GM15510 (cell line): ENCODE data around the gene TAS2R38.

Experiments used
- POLR2A ChIP-seq: IDR thresholded peaks from 3 replicates; pipeline ENCODE4 v1.6.1; 2011; ENCODE audit warnings: borderline replicate concordance; ENCODE audit not compliant: insufficient read length; ENCODE audit errors: extremely low read depth

Gene TAS2R38

GRCh38 chr7:141990011-141990725 lies 16.6 kb upstream of the TAS2R38 start:
- TF ChIP-seq POLR2A, result no peak

DNA sequence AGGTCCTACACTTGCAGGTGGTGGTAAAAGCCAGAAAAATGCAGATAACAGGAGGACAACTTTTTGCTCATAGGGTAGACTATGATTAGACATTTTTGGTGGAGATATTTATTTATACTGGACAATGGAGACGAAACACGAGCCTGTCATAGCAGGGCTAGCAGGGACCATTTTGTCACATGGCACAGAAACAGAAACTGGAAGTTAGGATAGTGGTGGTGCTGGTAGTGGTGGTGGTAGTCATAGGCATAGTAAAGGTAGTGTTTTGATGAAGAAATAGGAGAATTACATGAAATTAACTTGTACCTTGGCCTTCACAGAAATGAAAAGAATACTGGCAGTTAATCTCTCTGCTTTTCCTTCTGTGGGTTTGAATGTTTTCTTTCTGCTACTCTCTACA lies 13.3 kb upstream of the TAS2R38 start:
- no peak for TF ChIP-seq POLR2A

DNA sequence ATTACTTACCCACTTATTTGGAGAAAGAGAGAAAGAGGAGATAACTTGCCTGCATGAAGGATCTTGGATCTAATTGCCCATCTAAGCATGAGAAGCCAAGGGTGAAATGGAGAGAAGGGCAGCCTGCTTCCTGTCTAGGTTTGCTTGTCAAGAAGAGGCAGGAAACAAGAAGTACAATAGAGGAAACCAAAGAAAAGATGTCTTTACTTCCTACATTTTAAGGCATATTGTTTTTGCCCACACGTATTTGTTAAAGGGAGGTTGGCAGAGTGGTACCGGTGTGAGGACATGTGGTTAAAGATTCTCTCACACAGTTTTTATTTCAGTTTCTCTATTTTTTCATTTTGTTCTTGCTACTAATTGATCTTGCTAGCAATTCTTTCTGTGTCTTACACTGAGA lies 6.0 kb upstream of the TAS2R38 start:
- no peak for TF ChIP-seq POLR2A

DNA sequence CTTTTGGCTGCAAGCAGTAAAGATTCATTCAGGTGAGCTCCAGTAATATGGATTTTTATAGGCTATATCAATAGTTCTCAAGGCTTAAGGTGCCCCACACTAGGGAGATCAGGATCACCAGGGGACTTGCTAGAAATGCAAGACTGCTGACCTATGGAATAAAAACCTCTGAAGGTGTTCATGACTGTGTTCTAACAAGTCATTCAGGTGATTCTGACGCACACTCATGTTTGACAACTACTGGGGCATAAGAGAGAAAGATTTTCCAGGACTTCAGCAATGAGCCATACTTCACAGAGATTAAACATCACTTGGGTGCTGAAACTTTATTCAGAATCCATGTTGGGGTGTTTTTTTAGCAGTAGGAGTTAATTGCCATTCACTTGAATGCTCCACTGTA lies 4.8 kb upstream of the TAS2R38 start:
- TF ChIP-seq POLR2A, result no peak

DNA sequence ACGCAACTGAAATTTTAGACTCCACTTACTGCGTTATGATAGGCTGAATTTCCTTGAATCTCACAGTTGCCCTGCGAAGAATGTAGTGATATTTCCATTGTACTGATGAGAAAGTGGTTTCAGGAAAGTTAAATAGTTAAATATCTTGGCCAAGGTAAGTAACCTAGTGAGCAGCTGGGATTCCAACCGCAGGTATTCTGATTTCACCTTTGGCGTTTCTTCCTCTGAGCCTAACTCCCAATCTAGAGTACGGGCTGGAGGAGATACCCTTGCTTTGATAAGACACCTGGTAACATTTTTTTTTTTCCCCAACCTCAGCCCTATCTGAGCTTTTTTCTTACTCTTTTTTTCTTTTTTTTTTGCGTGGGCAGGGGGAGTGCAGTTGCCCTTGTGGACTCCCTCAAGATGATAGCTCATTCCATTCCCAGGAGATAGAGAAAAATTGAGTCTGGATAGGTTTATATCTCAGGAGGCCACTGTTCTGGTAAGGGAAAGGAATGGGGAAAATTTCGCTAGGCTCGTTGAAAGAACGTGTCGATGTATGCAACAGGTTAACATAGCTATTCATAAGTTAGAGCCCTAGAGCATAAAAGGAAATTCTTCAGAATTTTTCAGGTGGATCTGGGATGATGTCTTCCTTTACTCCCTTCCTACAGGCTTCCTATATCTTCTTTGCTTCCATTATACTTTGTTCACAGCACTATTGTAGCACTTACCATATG lies 3.1 kb upstream of the TAS2R38 start:
- no peak for TF ChIP-seq POLR2A

DNA sequence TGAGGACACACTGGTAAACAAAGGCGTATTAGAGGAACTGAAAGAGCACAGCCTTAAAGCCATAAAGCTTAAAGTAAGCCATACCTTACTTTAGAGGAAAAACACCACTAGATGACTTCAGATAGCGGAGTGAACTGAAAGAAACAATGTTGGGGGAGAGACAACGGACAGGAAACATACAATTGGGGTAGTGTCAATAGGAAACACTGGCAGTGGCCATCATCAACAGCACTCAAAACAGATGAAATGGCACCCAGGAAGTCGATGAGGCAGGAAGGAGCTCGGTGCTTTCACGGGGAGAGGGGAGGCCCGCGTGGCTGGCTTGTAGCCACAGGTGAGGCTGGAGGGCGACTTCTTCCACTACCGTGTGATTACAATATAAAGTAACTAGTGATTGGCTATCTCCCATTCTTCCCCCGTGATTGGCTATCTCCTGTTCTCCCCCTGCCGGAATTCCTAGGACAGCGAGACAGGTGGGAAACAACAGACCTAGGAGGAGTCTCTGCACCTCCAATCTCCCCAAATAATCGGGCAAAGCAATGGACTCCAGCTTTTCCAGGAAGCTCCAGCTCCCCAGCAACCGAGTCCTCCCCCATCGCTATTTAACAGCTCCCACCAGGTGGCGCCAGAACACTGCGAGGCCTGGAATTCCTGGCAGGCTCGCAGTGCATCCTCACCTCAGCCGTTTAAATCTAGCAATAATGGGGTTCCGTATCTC lies 2.4 kb upstream of the TAS2R38 start:
- TF ChIP-seq POLR2A, result no peak

DNA sequence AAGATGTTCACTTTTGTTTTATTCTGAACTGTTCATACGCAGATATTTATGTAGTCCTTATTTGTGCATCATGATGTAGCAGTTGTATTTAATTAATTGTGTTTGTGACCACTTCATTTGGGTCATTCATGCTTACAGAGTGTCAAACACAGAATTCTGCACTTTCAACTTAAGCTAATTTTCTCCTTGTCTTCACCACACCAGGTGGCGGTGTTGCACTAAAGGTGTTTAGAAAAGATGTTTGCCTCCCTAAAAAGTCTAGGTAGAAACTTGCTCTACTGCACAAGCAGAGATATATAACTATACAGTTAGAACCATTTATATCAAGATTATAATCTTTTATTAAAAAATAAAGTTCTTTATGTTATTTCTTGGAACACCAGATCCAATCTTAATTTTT lies 1.3 kb upstream of the TAS2R38 start:
- TF ChIP-seq POLR2A, result no peak

- no peak for TF ChIP-seq POLR2A
Measured at GRCh38 chr7:141960687-141961422, 12.7 kb downstream of the TAS2R38 start.

DNA sequence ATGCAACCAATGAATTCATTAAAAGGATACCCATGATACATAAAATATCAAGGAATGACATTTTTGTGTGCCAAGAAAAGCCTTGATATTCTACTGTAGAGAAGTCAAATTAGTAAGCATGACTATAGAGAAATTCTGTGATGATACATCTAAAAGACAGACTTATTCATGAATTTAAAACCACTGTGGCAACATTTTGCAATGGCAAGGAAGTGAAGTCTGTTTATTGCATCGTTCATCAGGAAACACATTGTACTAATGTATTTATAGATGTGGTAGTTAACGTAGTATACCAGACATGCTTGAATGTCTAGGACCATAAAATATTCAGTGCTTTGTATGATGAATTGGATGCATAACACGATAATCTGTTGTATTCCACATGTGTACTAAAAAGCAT lies 17.5 kb downstream of the TAS2R38 start:
- TF ChIP-seq POLR2A, result no peak

- no peak for TF ChIP-seq POLR2A
Measured at GRCh38 chr7:141954334-141954733, 19.2 kb downstream of the TAS2R38 start.

GRCh38 chr7:141952461-141952860 lies 21.1 kb downstream of the TAS2R38 start:
- no peak for TF ChIP-seq POLR2A

DNA sequence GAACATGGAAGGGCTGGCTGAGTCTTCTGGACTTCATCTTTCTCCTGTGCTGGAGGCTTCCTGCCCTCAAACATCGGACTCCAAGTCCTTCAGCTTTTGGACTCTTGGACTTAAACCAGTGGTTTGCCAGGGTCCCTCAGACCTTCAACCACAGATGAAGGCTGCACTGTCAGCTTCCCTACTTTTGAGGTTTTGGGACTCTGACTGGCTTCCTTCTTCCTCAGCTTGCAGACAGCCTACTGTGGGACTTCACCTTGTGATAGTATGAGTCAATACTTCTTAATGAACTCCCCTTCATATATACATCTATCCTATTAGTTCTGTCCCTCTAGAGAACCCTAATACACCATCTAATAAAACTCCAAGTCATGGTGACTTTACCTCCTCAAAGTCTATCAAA lies 22.8 kb downstream of the TAS2R38 start:
- no peak for TF ChIP-seq POLR2A

GRCh38 chr7:141949911-141950310 lies 23.7 kb downstream of the TAS2R38 start:
- no peak for TF ChIP-seq POLR2A

DNA sequence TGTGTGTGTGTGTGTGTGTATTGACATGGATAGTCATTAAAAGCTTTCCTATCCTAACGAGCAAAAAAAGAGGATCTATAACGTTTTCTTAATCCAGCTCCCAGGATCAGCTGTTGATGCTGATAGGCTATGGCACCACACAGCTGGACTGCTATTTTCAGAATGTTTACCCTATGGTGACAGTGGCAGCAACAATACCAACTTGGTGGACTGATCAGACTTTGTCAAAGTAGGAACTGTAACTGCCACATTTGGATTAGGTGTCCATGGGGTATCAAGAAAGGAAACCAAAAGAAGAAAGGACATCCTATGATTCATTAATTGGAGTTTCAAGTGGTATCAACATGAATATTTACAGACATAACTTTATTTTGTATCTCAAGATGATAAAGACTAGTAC lies 24.1 kb downstream of the TAS2R38 start:
- no peak for TF ChIP-seq POLR2A

- TF ChIP-seq POLR2A, result no peak
Measured at GRCh38 chr7:141949021-141949420, 24.6 kb downstream of the TAS2R38 start.
